ENCODE data around the gene ZSCAN5B. TPM values are rescaled to one million over a fixed set of nuclear protein-coding genes. Genes with fewer than 3 reads are reported as not detected.

The ZSCAN5B gene
- total RNA-seq, 1 experiment from 2014 or later, result not detected

DNA sequence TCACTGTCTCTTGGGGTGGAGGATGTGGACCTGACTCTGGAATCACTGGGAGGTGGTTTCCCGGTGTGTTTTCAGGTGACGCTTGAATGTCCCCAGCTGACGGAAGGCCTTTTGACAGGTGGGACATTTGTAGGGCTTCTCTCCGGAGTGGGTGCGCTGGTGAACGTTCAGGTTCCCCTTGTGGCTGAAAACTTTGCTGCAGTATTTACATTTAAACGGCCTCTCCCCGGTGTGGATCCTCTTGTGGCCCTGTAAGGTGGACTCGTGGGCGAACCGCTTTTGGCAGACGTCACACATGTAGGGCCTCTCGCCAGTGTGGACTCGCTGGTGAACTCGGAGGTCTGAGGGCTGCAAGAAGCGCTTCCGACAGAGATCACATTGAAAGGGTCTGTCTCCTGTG, 7.8 kb downstream of the ZSCAN5B start:
- no peaks in the 10 kb centered on the region for H3K4me1 ChIP-seq (ENCODE audit: insufficient read depth, low read length)
- H3K23ac ChIP-seq (ENCODE audit: insufficient read length, low read depth, low read length), result no peak overlapping the region
- H2BK20ac ChIP-seq (ENCODE audit: low read depth, low read length, poor library complexity, severe bottlenecking), result no peak overlapping the region
- no peaks in the 10 kb centered on the region for H3K79me1 ChIP-seq (ENCODE audit: insufficient read depth, low read depth, low read length, poor library complexity, severe bottlenecking)
- H2BK5ac ChIP-seq (ENCODE audit: insufficient read length, low read length), result no peak overlapping the region
- no peak overlapping the region for H2BK15ac ChIP-seq (ENCODE audit: low read depth, low read length)
- no peak for DNase-seq
- no peak overlapping the region for H3K18ac ChIP-seq (ENCODE audit: insufficient read length, low read depth, low read length)
- H3K4ac ChIP-seq (ENCODE audit: low read depth, low read length), result no peak overlapping the region
- no peaks in the 10 kb centered on the region for H3K79me2 ChIP-seq (ENCODE audit: insufficient read depth, low read length)
- Mint-ChIP-seq H3K4me3 (no peak overlapping the region), H3K4me1 (no peaks in the 10 kb centered on the region), H3K27ac (no peak overlapping the region), H3K36me3 (ENCODE audit: insufficient read depth in 1 of 3, low read depth in 3 of 3) (no peaks in the 10 kb centered on the region), H3K27me3 (ENCODE audit: low read depth) (peaks cover 12% of the 10 kb centered on the region), H3K9me3 (peaks cover 0 to 54% of the 10 kb centered on the region in 2 experiments; a peak in 2 of 5 replicates)
- no peak overlapping the region for H2BK12ac ChIP-seq (ENCODE audit: insufficient read length, low read depth, low read length)
- H2AFZ ChIP-seq (ENCODE audit: low read length), result no peak overlapping the region
- no peaks in the 10 kb centered on the region for H4K20me1 ChIP-seq (ENCODE audit: control insufficient read depth, insufficient read depth, insufficient read length)
- no peak overlapping the region for H3K14ac ChIP-seq (ENCODE audit: insufficient read depth, low read length)
- no peak overlapping the region for H2BK120ac ChIP-seq (ENCODE audit: low read depth, low read length, poor library complexity, severe bottlenecking)
- no peak overlapping the region for H4K8ac ChIP-seq (replicated peaks; ENCODE audit: insufficient read length, low read depth, low read length)
- no peak overlapping the region for H3K9ac ChIP-seq (ENCODE audit: extremely low read depth, insufficient read length, low read length)
- no peaks in the 10 kb centered on the region for H3K9me3 ChIP-seq (ENCODE audit: control insufficient read depth, low read depth, low read length)
- no peak overlapping the region for H4K5ac ChIP-seq (ENCODE audit: insufficient read length, low read depth, low read length)
- no peak overlapping the region for H2AK5ac ChIP-seq (ENCODE audit: insufficient read length, low read length)
- no CpG with 5 or more reads among the region's 17 CpGs for WGBS (ENCODE audit: extremely low coverage, insufficient read length, low lambda C conversion rate)
- H3T11ph ChIP-seq (ENCODE audit: low read length), result no peak overlapping the region
- no peak overlapping the region for H3K4me2 ChIP-seq (ENCODE audit: insufficient read depth, insufficient read length, low read length)
- H3K56ac ChIP-seq (ENCODE audit: insufficient read length, low read depth, low read length), result no peak overlapping the region
- H3K27me3 ChIP-seq (ENCODE audit: insufficient read depth, low read length), result no peaks in the 10 kb centered on the region
- H4K91ac ChIP-seq (ENCODE audit: insufficient read length, low read depth, low read length), result no peak overlapping the region
- no peak overlapping the region for H3K27ac ChIP-seq (ENCODE audit: insufficient read length, low read depth, low read length)
- no peaks in the 10 kb centered on the region for H3K23me2 ChIP-seq (ENCODE audit: insufficient read length, low read depth, low read length, poor library complexity, severe bottlenecking)
- TF ChIP-seq, protein P1, sequence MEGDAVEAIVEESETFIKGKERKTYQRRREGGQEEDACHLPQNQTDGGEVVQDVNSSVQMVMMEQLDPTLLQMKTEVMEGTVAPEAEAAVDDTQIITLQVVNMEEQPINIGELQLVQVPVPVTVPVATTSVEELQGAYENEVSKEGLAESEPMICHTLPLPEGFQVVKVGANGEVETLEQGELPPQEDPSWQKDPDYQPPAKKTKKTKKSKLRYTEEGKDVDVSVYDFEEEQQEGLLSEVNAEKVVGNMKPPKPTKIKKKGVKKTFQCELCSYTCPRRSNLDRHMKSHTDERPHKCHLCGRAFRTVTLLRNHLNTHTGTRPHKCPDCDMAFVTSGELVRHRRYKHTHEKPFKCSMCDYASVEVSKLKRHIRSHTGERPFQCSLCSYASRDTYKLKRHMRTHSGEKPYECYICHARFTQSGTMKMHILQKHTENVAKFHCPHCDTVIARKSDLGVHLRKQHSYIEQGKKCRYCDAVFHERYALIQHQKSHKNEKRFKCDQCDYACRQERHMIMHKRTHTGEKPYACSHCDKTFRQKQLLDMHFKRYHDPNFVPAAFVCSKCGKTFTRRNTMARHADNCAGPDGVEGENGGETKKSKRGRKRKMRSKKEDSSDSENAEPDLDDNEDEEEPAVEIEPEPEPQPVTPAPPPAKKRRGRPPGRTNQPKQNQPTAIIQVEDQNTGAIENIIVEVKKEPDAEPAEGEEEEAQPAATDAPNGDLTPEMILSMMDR (conservative IDR thresholded peaks at IDR 0.05), result peak; percentile 26; the same call in 1 of the 3 replicates

All from H9 (cell line).